8988T (cell line): Measurements from ENCODE around the gene CAV1.
"Not testable (repeated sequence)": the region's sequence is repeated elsewhere in the genome, so short reads cannot be mapped to it uniquely, and the experiment has no call there.

Experiments used
- DNase-seq: peaks from one replicate; pipeline ENCODE4 v3.0.0; 2011

CAV1 gene

GRCh38 chr7:116524609-116525297, at the start of gene CAV1:
CAV1 (plus strand) TSS chr7:116525036; CDS start chr7:116525063, 27 bp downstream.
- peak; percentile 62 for DNase-seq

GRCh38 chr7:116477625-116478024, 47.2 kb upstream of the CAV1 start:
- no peak for DNase-seq

- no peak for DNase-seq
Measured at GRCh38 chr7:116478834-116479233, 46.0 kb upstream of the CAV1 start.

GRCh38 chr7:116483271-116483942, 41.4 kb upstream of the CAV1 start:
- no peak for DNase-seq

GRCh38 chr7:116484389-116484788, 40.4 kb upstream of the CAV1 start:
- not testable (repeated sequence) for DNase-seq

GRCh38 chr7:116487907-116488521, 36.8 kb upstream of the CAV1 start:
- no peak for DNase-seq

GRCh38 chr7:116490351-116490750, 34.5 kb upstream of the CAV1 start:
- no peak for DNase-seq

- DNase-seq, result no peak
Measured at GRCh38 chr7:116491887-116492653, 32.8 kb upstream of the CAV1 start.

- DNase-seq, result no peak
Measured at GRCh38 chr7:116492654-116493109, 32.2 kb upstream of the CAV1 start.

GRCh38 chr7:116493449-116493848, 31.4 kb upstream of the CAV1 start:
- DNase-seq, result no peak

GRCh38 chr7:116494472-116494871, 30.4 kb upstream of the CAV1 start:
- DNase-seq, result no peak

- no peak for DNase-seq
Measured at GRCh38 chr7:116495736-116496135, 29.1 kb upstream of the CAV1 start.

GRCh38 chr7:116496653-116497052, 28.2 kb upstream of the CAV1 start:
- DNase-seq, result no peak

GRCh38 chr7:116497708-116498107, 27.1 kb upstream of the CAV1 start:
- no peak for DNase-seq

GRCh38 chr7:116499168-116500077, 25.4 kb upstream of the CAV1 start, which contains the start of gene CAV2:
CAV2 (plus strand) TSS chr7:116499738; CDS start chr7:116499782, 44 bp downstream.
- peak; percentile 45 for DNase-seq

- no peak for DNase-seq
Measured at GRCh38 chr7:116500078-116500853, 24.6 kb upstream of the CAV1 start.

GRCh38 chr7:116501425-116502167, 23.2 kb upstream of the CAV1 start:
- DNase-seq, result no peak

- no peak for DNase-seq
Measured at GRCh38 chr7:116502201-116503096, 22.4 kb upstream of the CAV1 start.

- DNase-seq, result no peak
Measured at GRCh38 chr7:116503835-116504234, 21.0 kb upstream of the CAV1 start.
